NB4 (cell line): ENCODE results near the gene HGS.

Source experiments
- POLR2A ChIP-seq: IDR thresholded peaks from 2 replicates; pipeline ENCODE4 v1.6.1; 2011; ENCODE audit warnings: mild to moderate bottlenecking; ENCODE audit not compliant: insufficient read length; ENCODE audit errors: extremely low read depth
- TF ChIP-seq, protein P1 (sequence below): IDR thresholded peaks from one replicate; pipeline ENCODE4 v1.5.1; 2012; ENCODE audit warnings: low read depth, low read length

DNA sequence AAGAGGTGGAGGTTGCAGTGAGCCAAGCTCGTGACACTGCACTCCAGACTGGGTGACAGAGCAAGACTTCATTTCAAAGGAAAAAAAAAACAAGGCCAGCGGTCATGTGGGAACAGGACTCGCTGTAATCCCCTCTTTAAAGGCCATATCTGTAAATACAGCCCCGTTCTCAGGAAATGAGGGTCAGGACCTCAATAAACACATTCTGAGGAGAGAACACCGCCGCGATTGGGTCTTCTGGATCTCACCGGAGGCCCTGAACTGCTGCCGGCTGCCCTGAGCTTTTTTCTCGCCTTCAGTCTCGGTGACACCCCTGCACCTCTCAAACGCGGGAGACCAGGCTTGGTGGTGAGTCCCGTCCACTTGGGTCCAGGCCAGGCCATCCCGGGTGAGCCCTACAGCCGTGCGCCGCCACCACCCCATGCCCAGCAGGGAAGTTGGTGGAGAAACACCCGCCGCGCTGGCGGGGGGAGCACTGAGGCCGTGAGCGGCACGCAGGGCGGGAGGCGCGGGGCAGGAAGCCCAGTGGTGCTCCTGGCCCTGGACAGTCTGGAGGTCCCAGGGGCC is 56.7 kb downstream of the HGS start:
- TF ChIP-seq, protein P1, sequence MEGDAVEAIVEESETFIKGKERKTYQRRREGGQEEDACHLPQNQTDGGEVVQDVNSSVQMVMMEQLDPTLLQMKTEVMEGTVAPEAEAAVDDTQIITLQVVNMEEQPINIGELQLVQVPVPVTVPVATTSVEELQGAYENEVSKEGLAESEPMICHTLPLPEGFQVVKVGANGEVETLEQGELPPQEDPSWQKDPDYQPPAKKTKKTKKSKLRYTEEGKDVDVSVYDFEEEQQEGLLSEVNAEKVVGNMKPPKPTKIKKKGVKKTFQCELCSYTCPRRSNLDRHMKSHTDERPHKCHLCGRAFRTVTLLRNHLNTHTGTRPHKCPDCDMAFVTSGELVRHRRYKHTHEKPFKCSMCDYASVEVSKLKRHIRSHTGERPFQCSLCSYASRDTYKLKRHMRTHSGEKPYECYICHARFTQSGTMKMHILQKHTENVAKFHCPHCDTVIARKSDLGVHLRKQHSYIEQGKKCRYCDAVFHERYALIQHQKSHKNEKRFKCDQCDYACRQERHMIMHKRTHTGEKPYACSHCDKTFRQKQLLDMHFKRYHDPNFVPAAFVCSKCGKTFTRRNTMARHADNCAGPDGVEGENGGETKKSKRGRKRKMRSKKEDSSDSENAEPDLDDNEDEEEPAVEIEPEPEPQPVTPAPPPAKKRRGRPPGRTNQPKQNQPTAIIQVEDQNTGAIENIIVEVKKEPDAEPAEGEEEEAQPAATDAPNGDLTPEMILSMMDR = no peak
- no peak for TF ChIP-seq POLR2A
